Neural cell (in vitro differentiated cells): Measurements from ENCODE around the gene MSH3. TPM values are rescaled to one million over a fixed set of nuclear protein-coding genes. Genes with fewer than 3 reads are reported as not detected.
A peak's percentile ranks its signal among the peaks of the same experiment; 100 is the strongest.

ENCODE experiments used
- H2AFZ ChIP-seq: fragments of 200-600, 300-800 bp; sonication (generic), shearing (Covaris generic); 2 replicates; pipeline ENCODE4 v1.6.0; 2014; ENCODE audit warnings: low read depth, mild to moderate bottlenecking, antibody characterized with exemption, low read length, moderate library complexity
- H3F3A ChIP-seq: fragments of 200-600 bp; shearing (Covaris generic); 2 replicates; pipeline ENCODE4 v1.6.1; 2016; ENCODE audit warnings: mild to moderate bottlenecking, moderate library complexity, mixed read lengths, antibody characterized with exemption, low read length; ENCODE audit not compliant: insufficient read depth, poor library complexity, severe bottlenecking
- H3K27ac ChIP-seq: fragments of 200-600, 300-800 bp; sonication (generic), shearing (Covaris generic); 2 replicates; pipeline ENCODE4 v1.5.1; 2014; ENCODE audit warnings: mild to moderate bottlenecking, low read length, moderate library complexity
- H3K27me3 ChIP-seq: fragments of 300-800, 200-600 bp; sonication (generic), shearing (Covaris generic); 2 replicates; pipeline ENCODE4 v1.6.0; 2014; ENCODE audit warnings: mild to moderate bottlenecking, low read depth, low read length, moderate library complexity; ENCODE audit not compliant: insufficient read depth
- H3K36me3 ChIP-seq: fragments of 300-800, 200-600 bp; sonication (generic), shearing (Covaris generic); 2 replicates; pipeline ENCODE4 v1.5.1; 2014; ENCODE audit warnings: mild to moderate bottlenecking, antibody characterized with exemption, low read length, moderate library complexity; ENCODE audit not compliant: insufficient read depth
- H3K4me2 ChIP-seq: fragments of 300-800, 200-600 bp; sonication (generic), shearing (Covaris generic); 2 replicates; pipeline ENCODE4 v1.6.0; 2014; ENCODE audit warnings: mild to moderate bottlenecking, low read length
- H3K4me3 ChIP-seq: fragments of 300-800, 200-600 bp; sonication (generic), shearing (Covaris generic); 2 replicates; pipeline ENCODE4 v1.5.1; 2014; ENCODE audit warnings: mild to moderate bottlenecking, low read length, moderate library complexity
- H3K79me2 ChIP-seq: fragments of 200-600 bp; shearing (Covaris generic); replicated peaks from 2 replicates; pipeline ENCODE4 v1.6.0; 2014; ENCODE audit warnings: mild to moderate bottlenecking, low read length, moderate library complexity; ENCODE audit not compliant: insufficient read depth
- H3K9ac ChIP-seq: fragments of 300-800, 200-600 bp; sonication (generic), shearing (Covaris generic); 2 replicates; pipeline ENCODE4 v1.6.1; 2016; ENCODE audit warnings: mild to moderate bottlenecking, low read length, mixed read lengths
- H3K9me2 ChIP-seq: fragments of 200-600 bp; shearing (Covaris generic); 2 replicates; pipeline ENCODE4 v1.6.1; 2016; ENCODE audit warnings: mild to moderate bottlenecking, low read length, mixed read lengths; ENCODE audit not compliant: insufficient read depth
- H3K9me3 ChIP-seq: fragments of 200-600, 300-800 bp; sonication (generic), shearing (Covaris generic); 2 replicates; pipeline ENCODE4 v1.6.1; 2016; ENCODE audit warnings: mild to moderate bottlenecking, mixed run types, low read length, moderate library complexity, mixed read lengths
- H4K20me1 ChIP-seq: fragments of 200-600 bp; shearing (Covaris generic); 2 replicates; pipeline ENCODE4 v1.6.1; 2016; ENCODE audit warnings: mild to moderate bottlenecking, mixed run types; ENCODE audit not compliant: insufficient read depth
- CTCF ChIP-seq: fragments of 450-650 bp; IDR thresholded peaks from 2 replicates; pipeline ENCODE4 v1.5.1; 2014; ENCODE audit warnings: antibody characterized with exemption, mild to moderate bottlenecking, moderate library complexity; ENCODE audit not compliant: poor library complexity, severe bottlenecking
- EP300 ChIP-seq: fragments of 450-650 bp; conservative IDR thresholded peaks from 2 replicates; pipeline ENCODE4 v1.6.1; 2014; ENCODE audit warnings: antibody characterized with exemption, mild to moderate bottlenecking, moderate library complexity; ENCODE audit not compliant: poor library complexity, severe bottlenecking
- EZH2 ChIP-seq: fragments of 200-600, 300-800 bp; shearing (Covaris generic), sonication (generic); IDR thresholded peaks from 2 replicates; pipeline ENCODE4 v1.6.1; 2014; ENCODE audit warnings: antibody characterized with exemption, low read length, borderline replicate concordance, mild to moderate bottlenecking; ENCODE audit not compliant: insufficient read depth, poor library complexity, severe bottlenecking
- MXI1 ChIP-seq: fragments of 450-650 bp; conservative IDR thresholded peaks from 2 replicates; pipeline ENCODE4 v1.6.1; 2014; ENCODE audit warnings: antibody characterized with exemption, mild to moderate bottlenecking; ENCODE audit not compliant: poor library complexity, severe bottlenecking
- POLR2AphosphoS5 ChIP-seq: IDR thresholded peaks from 2 replicates; pipeline ENCODE4 v1.6.1; 2012
- RAD21 ChIP-seq: fragments of 450-650 bp; conservative IDR thresholded peaks from 2 replicates; pipeline ENCODE4 v1.6.1; 2014; ENCODE audit warnings: antibody characterized with exemption, mild to moderate bottlenecking, moderate library complexity
- SMC3 ChIP-seq: fragments of 450-650 bp; conservative IDR thresholded peaks from 2 replicates; pipeline ENCODE4 v1.6.1; 2014; ENCODE audit warnings: antibody characterized with exemption, mild to moderate bottlenecking, moderate library complexity; ENCODE audit not compliant: poor library complexity
- TAF1 ChIP-seq: IDR thresholded peaks from 2 replicates; pipeline ENCODE4 v1.6.1; 2012; ENCODE audit warnings: low read depth
- polyA plus RNA-seq: library from polyadenylated mRNA; depleted of rRNA; stranded (reverse); fragments of >200 nt; gene quantifications from 2 replicates; pipeline ENCODE4 v1.2.3, GENCODE V29; 2014
- TF ChIP-seq, protein P1 (sequence below): IDR thresholded peaks from 2 replicates; pipeline ENCODE4 v1.6.1; 2012; ENCODE audit warnings: borderline replicate concordance

Gene MSH3
- polyA plus RNA-seq, 1 donor from 2014 or later, result 9.8 TPM

DNA sequence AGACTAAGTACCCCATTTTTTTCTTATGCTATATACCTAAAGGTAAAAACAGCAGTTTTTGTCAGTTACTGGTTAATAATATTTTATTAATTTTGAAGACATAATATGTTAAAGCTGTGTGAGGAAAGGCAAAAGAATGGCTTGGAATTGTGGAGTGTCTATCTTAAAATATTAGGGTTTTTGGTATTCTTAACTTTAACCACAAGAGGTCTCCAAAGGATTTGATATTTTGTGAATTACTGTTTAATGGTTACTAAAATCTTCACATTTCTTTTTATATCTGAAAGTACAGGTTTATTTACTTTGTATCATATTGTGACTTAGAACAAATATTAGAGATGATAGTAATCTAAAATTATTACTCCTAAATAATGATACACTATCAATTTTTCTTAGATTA lies 32.3 kb downstream of the MSH3 start:
- Histone ChIP-seq H3K4me2 (no peak overlapping the region), H3F3A (no peaks in the 10 kb centered on the region), H3K79me2 (no peaks in the 10 kb centered on the region), H4K20me1 (no peaks in the 10 kb centered on the region), H3K9ac (no peak overlapping the region), H3K27ac (no peak overlapping the region), H3K9me2 (no peaks in the 10 kb centered on the region), H2AFZ (no peak overlapping the region), H3K9me3 (no peaks in the 10 kb centered on the region), H3K27me3 (no peaks in the 10 kb centered on the region), H3K36me3 (peaks cover 4% of the 10 kb centered on the region), H3K4me3 (no peak overlapping the region)
- TF ChIP-seq EZH2 (no peak), POLR2AphosphoS5 (no peak), EP300 (no peak), TAF1 (no peak), CTCF (peak; percentile 63), MXI1 (no peak), SMC3 (peak; percentile 74), RAD21 (peak; percentile 71)
- TF ChIP-seq, protein P1, sequence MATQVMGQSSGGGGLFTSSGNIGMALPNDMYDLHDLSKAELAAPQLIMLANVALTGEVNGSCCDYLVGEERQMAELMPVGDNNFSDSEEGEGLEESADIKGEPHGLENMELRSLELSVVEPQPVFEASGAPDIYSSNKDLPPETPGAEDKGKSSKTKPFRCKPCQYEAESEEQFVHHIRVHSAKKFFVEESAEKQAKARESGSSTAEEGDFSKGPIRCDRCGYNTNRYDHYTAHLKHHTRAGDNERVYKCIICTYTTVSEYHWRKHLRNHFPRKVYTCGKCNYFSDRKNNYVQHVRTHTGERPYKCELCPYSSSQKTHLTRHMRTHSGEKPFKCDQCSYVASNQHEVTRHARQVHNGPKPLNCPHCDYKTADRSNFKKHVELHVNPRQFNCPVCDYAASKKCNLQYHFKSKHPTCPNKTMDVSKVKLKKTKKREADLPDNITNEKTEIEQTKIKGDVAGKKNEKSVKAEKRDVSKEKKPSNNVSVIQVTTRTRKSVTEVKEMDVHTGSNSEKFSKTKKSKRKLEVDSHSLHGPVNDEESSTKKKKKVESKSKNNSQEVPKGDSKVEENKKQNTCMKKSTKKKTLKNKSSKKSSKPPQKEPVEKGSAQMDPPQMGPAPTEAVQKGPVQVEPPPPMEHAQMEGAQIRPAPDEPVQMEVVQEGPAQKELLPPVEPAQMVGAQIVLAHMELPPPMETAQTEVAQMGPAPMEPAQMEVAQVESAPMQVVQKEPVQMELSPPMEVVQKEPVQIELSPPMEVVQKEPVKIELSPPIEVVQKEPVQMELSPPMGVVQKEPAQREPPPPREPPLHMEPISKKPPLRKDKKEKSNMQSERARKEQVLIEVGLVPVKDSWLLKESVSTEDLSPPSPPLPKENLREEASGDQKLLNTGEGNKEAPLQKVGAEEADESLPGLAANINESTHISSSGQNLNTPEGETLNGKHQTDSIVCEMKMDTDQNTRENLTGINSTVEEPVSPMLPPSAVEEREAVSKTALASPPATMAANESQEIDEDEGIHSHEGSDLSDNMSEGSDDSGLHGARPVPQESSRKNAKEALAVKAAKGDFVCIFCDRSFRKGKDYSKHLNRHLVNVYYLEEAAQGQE, result no peak

DNA sequence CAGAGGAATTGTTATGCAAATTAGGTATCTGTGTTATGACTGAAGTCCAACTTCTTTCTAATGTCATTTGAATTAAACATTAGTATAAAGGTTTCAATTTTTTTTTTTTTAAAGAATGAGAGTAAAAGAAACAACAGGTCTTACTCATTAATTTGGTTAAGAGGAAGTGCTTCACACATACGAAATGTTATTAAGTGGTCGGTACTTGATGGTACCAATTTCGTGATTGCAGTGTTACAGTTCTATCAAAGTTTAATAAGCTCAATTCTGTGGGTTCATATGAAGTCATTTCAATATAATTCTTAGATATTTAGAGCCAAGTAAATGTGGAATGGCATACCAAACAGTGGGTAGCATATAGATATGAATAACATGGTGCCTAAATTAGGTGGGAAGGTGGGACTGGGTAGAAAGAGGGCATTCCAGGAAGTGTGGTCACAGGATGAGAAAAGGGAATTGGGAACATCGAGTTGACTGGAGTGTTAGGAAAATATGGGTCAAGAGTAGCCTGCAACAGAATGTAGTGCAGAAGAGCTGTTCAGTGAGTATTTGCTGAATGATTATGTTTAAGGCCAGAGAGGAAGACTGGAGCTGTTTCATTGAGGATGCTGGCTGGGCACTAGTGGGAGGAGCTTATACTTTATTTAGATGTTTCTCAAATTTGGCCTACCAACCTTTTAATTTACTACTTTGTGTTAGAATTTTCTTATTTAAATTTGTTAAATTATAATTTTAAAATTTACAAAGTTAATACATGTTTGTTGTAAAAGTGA lies 34.4 kb downstream of the MSH3 start:
- no peaks in the 10 kb centered on the region for H4K20me1 ChIP-seq
- no peak overlapping the region for H3K4me3 ChIP-seq
- H2AFZ ChIP-seq, result no peak overlapping the region
- H3K9ac ChIP-seq, result no peak overlapping the region
- no peaks in the 10 kb centered on the region for H3K9me2 ChIP-seq
- H3K9me3 ChIP-seq, result no peaks in the 10 kb centered on the region
- no peak for TF ChIP-seq TAF1
- no peak for TF ChIP-seq RAD21
- no peak for TF ChIP-seq SMC3
- no peak for TF ChIP-seq EP300
- TF ChIP-seq CTCF, result no peak
- no peak for TF ChIP-seq EZH2
- TF ChIP-seq POLR2AphosphoS5, result no peak
- TF ChIP-seq MXI1, result no peak
- TF ChIP-seq, protein P1, result no peak
- no peaks in the 10 kb centered on the region for H3F3A ChIP-seq
- no peaks in the 10 kb centered on the region for H3K79me2 ChIP-seq
- H3K36me3 ChIP-seq, result no peaks in the 10 kb centered on the region
- no peak overlapping the region for H3K27ac ChIP-seq
- no peaks in the 10 kb centered on the region for H3K27me3 ChIP-seq
- H3K4me2 ChIP-seq, result no peak overlapping the region
